ENCODE results near the gene SHMT2.

GRCh38 chr12:57211791-57212700 lies 17.5 kb upstream of the SHMT2 start:
- TF ChIP-seq CTCF (IDR thresholded peaks at IDR 0.05) (no peak), POLR2A (IDR thresholded peaks at IDR 0.05) (no peak)

Data from uterus (tissue), 2 donors.